SK-N-SH (cell line): Measurements from ENCODE around the gene GPR68. TPM values are rescaled to one million over a fixed set of nuclear protein-coding genes. Genes with fewer than 3 reads are reported as not detected.
"Not testable (repeated sequence)": the region's sequence is repeated elsewhere in the genome, so short reads cannot be mapped to it uniquely, and the experiment has no call there.

Source experiments
- CTCF ChIA-PET: fragments of 300-600, 350-600 bp; formaldehyde crosslinking; extraction: SDS; loops from one replicate; lab custom pipeline; 2021; lab: Yijun Ruan, JAX
- POLR2A ChIA-PET: fragments of 350-600 bp; sonication (Branson Sonifier 250); formaldehyde crosslinking; extraction: SDS; loops from one replicate; lab custom pipeline; 2020; ENCODE audit warnings: antibody characterized with exemption, inconsistent platforms; lab: Yijun Ruan, JAX
- DNase-seq: peaks from one replicate; pipeline ENCODE4 v3.0.0; 2012
- H2AFZ ChIP-seq: fragments of 200-600 bp; sonication (generic); 2 replicates; pipeline ENCODE4 v1.8.1; 2016; ENCODE audit warnings: antibody characterized with exemption, mild to moderate bottlenecking, low read depth
- H3F3A ChIP-seq: fragments of 200-600 bp; sonication (generic); replicated peaks from 2 replicates; pipeline ENCODE3; 2016; ENCODE audit warnings: antibody characterized with exemption, mild to moderate bottlenecking; ENCODE audit not compliant: insufficient read depth
- H3K27ac ChIP-seq, 2 experiments: fragments of 200-500 bp in 1 of 2; fragments of 200-600 bp in 1 of 2; sonication (Bioruptor generic) in 1 of 2; sonication (generic), shearing (Covaris generic) in 1 of 2; 2 replicates each; pipeline versions ENCODE4 v1.5.1 to v1.6.1; 2014 to 2016; ENCODE audit warnings: low read depth in 2 of 2, inconsistent platforms in 1 of 2, low read length in 1 of 2, mild to moderate bottlenecking in 1 of 2, mixed read lengths in 1 of 2
- H3K27me3 ChIP-seq: fragments of 200-600 bp; sonication (generic), shearing (Covaris generic); 2 replicates; pipeline ENCODE4 v1.6.1; 2016; ENCODE audit warnings: mixed run types; ENCODE audit not compliant: insufficient read depth
- H3K36me3 ChIP-seq, 2 experiments: fragments of 200-500 bp in 1 of 2; fragments of 200-600 bp in 1 of 2; sonication (Bioruptor generic) in 1 of 2; sonication (generic) in 1 of 2; replicated peaks in 1 of 2; 2 replicates each; pipeline versions ENCODE3 to v1.5.1; 2014 to 2016; ENCODE audit warnings: low read length in 1 of 2, mild to moderate bottlenecking in 1 of 2; ENCODE audit not compliant: insufficient read depth in 2 of 2, control insufficient read depth in 1 of 2
- H3K4me1 ChIP-seq, 2 experiments: fragments of 200-500 bp in 1 of 2; fragments of 200-600 bp in 1 of 2; sonication (Bioruptor generic) in 1 of 2; sonication (generic), shearing (Covaris generic) in 1 of 2; 2 replicates each; pipeline versions ENCODE4 v1.5.1 to v1.6.1; 2014 to 2016; ENCODE audit warnings: low read depth in 1 of 2, low read length in 1 of 2, mixed run types in 1 of 2; ENCODE audit not compliant: insufficient read depth in 2 of 2, control insufficient read depth in 1 of 2
- H3K4me2 ChIP-seq: fragments of 200-600 bp; sonication (generic), shearing (Covaris generic); 2 replicates; pipeline ENCODE4 v1.6.1; 2017; ENCODE audit warnings: mixed run types
- H3K4me3 ChIP-seq, 2 experiments: fragments of 200-500 bp in 1 of 2; fragments of 200-600 bp in 1 of 2; sonication (Bioruptor generic) in 1 of 2; sonication (generic), shearing (Covaris generic) in 1 of 2; 2 replicates each; pipeline versions ENCODE4 v1.5.1 to v1.8.1; 2014 to 2016; ENCODE audit warnings: low read depth in 2 of 2, inconsistent platforms in 1 of 2, low read length in 1 of 2, mild to moderate bottlenecking in 1 of 2, mixed read lengths in 1 of 2, moderate library complexity in 1 of 2
- H3K79me2 ChIP-seq: fragments of 200-600 bp; sonication (generic); 2 replicates; pipeline ENCODE4 v1.8.1; 2017; ENCODE audit warnings: mild to moderate bottlenecking; ENCODE audit not compliant: insufficient read depth
- H3K9ac ChIP-seq: fragments of 200-600 bp; sonication (generic); 2 replicates; pipeline ENCODE4 v1.6.1; 2017; ENCODE audit warnings: mixed run types
- H3K9me2 ChIP-seq: fragments of 200-600 bp; sonication (generic); 2 replicates; pipeline ENCODE4 v1.6.1; 2017; ENCODE audit warnings: mixed run types
- H3K9me3 ChIP-seq: fragments of 200-600 bp; sonication (generic); 2 replicates; pipeline ENCODE4 v1.6.1; 2017; ENCODE audit warnings: mixed run types, mild to moderate bottlenecking, moderate library complexity
- H4K20me1 ChIP-seq: fragments of 200-600 bp; sonication (generic); 2 replicates; pipeline ENCODE4 v1.6.1; 2017; ENCODE audit warnings: mild to moderate bottlenecking, mixed run types; ENCODE audit not compliant: insufficient read depth
- MAX ChIP-seq: IDR thresholded peaks from 2 replicates; pipeline ENCODE4 v1.4.0; 2012; ENCODE audit warnings: low read depth
- NFIC ChIP-seq: IDR thresholded peaks from 2 replicates; pipeline ENCODE4 v1.4.0; 2012; ENCODE audit warnings: borderline replicate concordance
- NRF1 ChIP-seq: IDR thresholded peaks from 2 replicates; pipeline ENCODE4 v1.6.1; 2012; ENCODE audit warnings: low read depth, mild to moderate bottlenecking, low read length
- POLR2AphosphoS5 ChIP-seq: IDR thresholded peaks from 2 replicates; pipeline ENCODE4 v1.6.1; 2012; ENCODE audit warnings: low read depth, low read length
- RAD21 ChIP-seq: IDR thresholded peaks from 2 replicates; pipeline ENCODE4 v1.6.1; 2012; ENCODE audit warnings: mild to moderate bottlenecking, low read length
- RFX5 ChIP-seq: IDR thresholded peaks from 2 replicates; pipeline ENCODE4 v1.6.1; 2012; ENCODE audit warnings: mild to moderate bottlenecking, improper control_type of control experiment, low read length
- RXRA ChIP-seq: IDR thresholded peaks from 2 replicates; pipeline ENCODE4 v1.4.0; 2012; ENCODE audit warnings: low read depth, mild to moderate bottlenecking, borderline replicate concordance
- SIN3A ChIP-seq: IDR thresholded peaks from 2 replicates; pipeline ENCODE4 v1.6.1; 2012; ENCODE audit warnings: low read depth, mild to moderate bottlenecking, low read length, moderate library complexity, borderline replicate concordance
- SMC3 ChIP-seq: IDR thresholded peaks from 2 replicates; pipeline ENCODE4 v1.6.1; 2012; ENCODE audit warnings: low read depth, low read length, improper control_type of control experiment
- TCF12 ChIP-seq: IDR thresholded peaks from 2 replicates; pipeline ENCODE4 v1.4.0; 2012
- USF1 ChIP-seq: IDR thresholded peaks from 2 replicates; pipeline ENCODE4 v1.4.0; 2012; ENCODE audit warnings: low read depth, borderline replicate concordance
- ZBTB33 ChIP-seq: IDR thresholded peaks from 2 replicates; pipeline ENCODE4 v1.4.0; 2012; ENCODE audit warnings: low read depth, borderline replicate concordance
- WGBS: methylation state at CpG from one replicate; pipeline ENCODE4 v1.1.6; 2017; ENCODE audit warnings: low lambda C conversion rate; 5-methylcytosine and 5-hydroxymethylcytosine counted together
- polyA plus RNA-seq, 3 experiments: library from polyadenylated mRNA; depleted of rRNA; stranded (reverse); fragments of >200 nt; gene quantifications; 2 replicates each; pipeline ENCODE4 v1.2.3, GENCODE V29; 2012

Gene GPR68
- polyA plus RNA-seq, 1 of the 3 experiments (the other 2 are of a cell fraction), result 0.18 TPM

GRCh38 chr14:91227183-91227628, 17.3 kb downstream of the GPR68 start:
- CTCF ChIA-PET, result interaction anchor here (1.7 to 2.0 kb wide), 2 partner anchors 11 to 50 kb away, joined by 5 to 7 read pairs; no protein-coding TSS in a partner anchor

GRCh38 chr14:91226360-91226759, 18.1 kb downstream of the GPR68 start:
- 93% methylated on average over 4 of the region's 4 CpGs for WGBS
- POLR2A ChIA-PET, H2AFZ ChIP-seq, H3K4me1 ChIP-seq, H3K27me3 ChIP-seq, H3K4me3 ChIP-seq, H3K27ac ChIP-seq, H4K20me1 ChIP-seq, H3K9ac ChIP-seq, H3K79me2 ChIP-seq, H3K9me3 ChIP-seq, H3K9me2 ChIP-seq, DNase-seq, H3F3A ChIP-seq, H3K4me2 ChIP-seq, H3K36me3 ChIP-seq: not testable (repeated sequence)
- CTCF ChIA-PET, result interaction anchor here (1.7 kb wide), 1 partner anchor 49 kb away, joined by 7 read pairs; no protein-coding TSS in a partner anchor

More at GRCh38 chr14:91227183-91227628, 17.3 kb downstream of the GPR68 start:
- Histone ChIP-seq H3K36me3 (peaks cover 0 to 3% of the 10 kb centered on the region in 2 experiments), H3K27me3 (no peaks in the 10 kb centered on the region), H3K27ac (no peak overlapping the region), H3K9me3 (no peaks in the 10 kb centered on the region), H3K79me2 (no peaks in the 10 kb centered on the region), H3K4me1 (no peaks in the 10 kb centered on the region; a peak in 1 of 4 replicates), H3K4me3 (no peak overlapping the region), H3K4me2 (no peak overlapping the region), H2AFZ (no peak overlapping the region), H3F3A (no peaks in the 10 kb centered on the region), H3K9me2 (no peaks in the 10 kb centered on the region), H4K20me1 (no peaks in the 10 kb centered on the region), H3K9ac (no peak overlapping the region)
- no peak for TF ChIP-seq USF1
- no peak for TF ChIP-seq POLR2AphosphoS5
- no peak for TF ChIP-seq SMC3
- TF ChIP-seq MAX, result no peak
- no peak for TF ChIP-seq SIN3A
- no peak for TF ChIP-seq RXRA
- TF ChIP-seq NRF1, result no peak
- TF ChIP-seq RFX5, result no peak
- no peak for TF ChIP-seq ZBTB33
- no peak for TF ChIP-seq TCF12
- no peak for TF ChIP-seq RAD21
- no peak for TF ChIP-seq NFIC
- 77% methylated on average over 7 of the region's 7 CpGs for WGBS
- POLR2A ChIA-PET, result no interaction called here
- no peak for DNase-seq
